ENCODE data around the gene FBXW7. TPM values are rescaled to one million over a fixed set of nuclear protein-coding genes. Genes with fewer than 3 reads are reported as not detected.

FBXW7 gene
- polyA plus RNA-seq, 1 donor, result 19.2 TPM

DNA sequence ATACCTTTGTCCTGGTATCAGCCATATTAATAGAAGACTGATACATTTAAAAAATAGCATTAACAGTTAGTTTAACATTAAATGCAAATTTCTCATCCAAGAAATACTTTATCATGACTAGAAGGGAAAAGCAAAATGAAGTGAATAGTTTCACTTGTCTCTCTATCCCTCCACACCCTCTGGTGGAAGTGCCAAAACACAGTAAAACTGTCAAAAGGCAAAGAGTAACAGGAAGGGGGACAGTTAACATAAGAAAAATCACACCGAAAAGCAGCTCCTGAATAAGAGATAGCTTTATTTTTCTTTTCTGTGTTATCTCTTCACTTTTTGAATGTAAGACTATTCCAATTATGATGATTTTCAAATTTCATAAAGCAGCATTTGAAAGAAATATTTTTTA, 187.2 kb downstream of the FBXW7 start:
- WGBS (ENCODE audit: insufficient coverage, low lambda C conversion rate), result 89% methylated on average over 1 of the region's 1 CpG
- Histone ChIP-seq H3K27me3 (ENCODE audit: control insufficient read depth, insufficient read depth, low read length) (no peaks in the 10 kb centered on the region), H3K27ac (ENCODE audit: low read length) (no peak overlapping the region), H3K36me3 (ENCODE audit: control insufficient read depth, insufficient read depth, low read length) (peaks cover 4% of the 10 kb centered on the region), H3K9me3 (ENCODE audit: control insufficient read depth, low read depth, low read length) (no peaks in the 10 kb centered on the region), H3K4me1 (ENCODE audit: control insufficient read depth, insufficient read depth, low read length) (no peaks in the 10 kb centered on the region), H3K4me3 (ENCODE audit: low read length) (no peak overlapping the region)
- DNase-seq, result no peak

DNA sequence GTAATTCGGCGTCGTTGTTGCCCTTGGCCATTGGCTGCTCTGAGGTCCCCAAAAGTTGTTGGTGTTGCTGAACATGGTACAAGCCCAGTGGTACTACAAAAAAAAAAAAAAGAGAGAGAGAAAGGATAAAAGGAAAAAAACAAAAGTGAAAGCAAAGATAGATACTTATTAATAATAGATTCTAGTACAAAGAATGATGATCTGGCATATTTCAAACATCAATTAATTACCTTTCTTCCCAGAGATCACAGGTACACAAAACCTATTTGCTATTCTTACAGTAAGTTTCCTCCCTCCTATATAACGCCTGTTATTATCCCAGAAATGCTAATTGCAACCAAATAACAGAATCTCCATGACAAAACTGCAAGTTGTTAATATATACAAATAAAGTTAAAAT, 188.9 kb downstream of the FBXW7 start:
- no peaks in the 10 kb centered on the region for H3K9me3 ChIP-seq (ENCODE audit: control insufficient read depth, low read depth, low read length)
- H3K36me3 ChIP-seq (ENCODE audit: control insufficient read depth, insufficient read depth, low read length), result peaks cover 4% of the 10 kb centered on the region
- H3K27ac ChIP-seq (ENCODE audit: low read length), result no peak overlapping the region
- no peaks in the 10 kb centered on the region for H3K4me1 ChIP-seq (ENCODE audit: control insufficient read depth, insufficient read depth, low read length)
- no peak overlapping the region for H3K4me3 ChIP-seq (ENCODE audit: low read length)
- no peaks in the 10 kb centered on the region for H3K27me3 ChIP-seq (ENCODE audit: control insufficient read depth, insufficient read depth, low read length)
- WGBS (ENCODE audit: insufficient coverage, low lambda C conversion rate), result 100% methylated on average over 3 of the region's 4 CpGs
- DNase-seq, result no peak

DNA sequence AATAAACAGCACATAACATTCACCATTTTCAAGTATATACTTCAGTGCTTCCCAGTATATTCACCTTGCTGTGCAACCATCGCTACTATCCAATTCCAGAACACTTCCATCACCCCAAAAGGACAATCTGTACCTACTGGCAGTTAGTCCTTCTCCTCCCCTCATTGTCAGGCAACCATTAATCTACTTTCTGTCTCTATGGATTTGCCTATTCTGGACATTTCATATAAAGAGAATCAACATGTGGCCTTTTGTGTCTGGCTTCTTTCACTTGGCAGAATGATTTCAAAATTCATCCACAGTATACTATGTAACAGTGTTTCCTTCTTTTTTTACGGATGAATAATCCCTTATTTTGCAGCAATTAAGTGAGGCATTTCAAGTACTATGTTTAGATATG, 189.4 kb downstream of the FBXW7 start:
- DNase-seq, result no peak
- Histone ChIP-seq H3K4me3 (ENCODE audit: low read length) (no peak overlapping the region), H3K4me1 (ENCODE audit: control insufficient read depth, insufficient read depth, low read length) (no peaks in the 10 kb centered on the region), H3K9me3 (ENCODE audit: control insufficient read depth, low read depth, low read length) (no peaks in the 10 kb centered on the region), H3K36me3 (ENCODE audit: control insufficient read depth, insufficient read depth, low read length) (peaks cover 4% of the 10 kb centered on the region), H3K27ac (ENCODE audit: low read length) (no peak overlapping the region), H3K27me3 (ENCODE audit: control insufficient read depth, insufficient read depth, low read length) (no peaks in the 10 kb centered on the region)
- WGBS (ENCODE audit: insufficient coverage, low lambda C conversion rate), result no CpG with 5 or more reads among the region's 2 CpGs

DNA sequence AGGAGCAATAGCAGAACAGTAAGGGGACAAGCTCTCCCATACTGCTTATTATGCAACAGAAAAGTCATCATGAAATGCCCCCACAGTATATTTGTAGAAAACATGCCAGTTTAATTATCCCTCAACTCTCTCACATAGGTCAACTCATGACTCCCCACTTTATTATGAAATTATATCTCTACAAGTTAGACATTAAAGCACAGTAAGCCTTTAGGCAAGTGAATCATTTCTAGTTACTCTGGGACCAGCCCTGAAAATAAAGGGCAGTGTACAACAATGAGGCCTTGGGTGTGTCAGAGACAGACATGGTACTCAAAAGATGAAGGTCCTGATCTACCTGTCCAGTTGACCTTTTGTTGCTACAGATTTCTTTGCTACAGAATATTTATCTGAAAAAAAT, 191.9 kb downstream of the FBXW7 start:
- H3K36me3 ChIP-seq (ENCODE audit: control insufficient read depth, insufficient read depth, low read length), result peaks cover 4% of the 10 kb centered on the region
- H3K4me1 ChIP-seq (ENCODE audit: control insufficient read depth, insufficient read depth, low read length), result no peaks in the 10 kb centered on the region
- H3K9me3 ChIP-seq (ENCODE audit: control insufficient read depth, low read depth, low read length), result no peaks in the 10 kb centered on the region
- no peaks in the 10 kb centered on the region for H3K27me3 ChIP-seq (ENCODE audit: control insufficient read depth, insufficient read depth, low read length)
- DNase-seq, result no peak
- H3K4me3 ChIP-seq (ENCODE audit: low read length), result no peak overlapping the region
- H3K27ac ChIP-seq (ENCODE audit: low read length), result no peak overlapping the region

DNA sequence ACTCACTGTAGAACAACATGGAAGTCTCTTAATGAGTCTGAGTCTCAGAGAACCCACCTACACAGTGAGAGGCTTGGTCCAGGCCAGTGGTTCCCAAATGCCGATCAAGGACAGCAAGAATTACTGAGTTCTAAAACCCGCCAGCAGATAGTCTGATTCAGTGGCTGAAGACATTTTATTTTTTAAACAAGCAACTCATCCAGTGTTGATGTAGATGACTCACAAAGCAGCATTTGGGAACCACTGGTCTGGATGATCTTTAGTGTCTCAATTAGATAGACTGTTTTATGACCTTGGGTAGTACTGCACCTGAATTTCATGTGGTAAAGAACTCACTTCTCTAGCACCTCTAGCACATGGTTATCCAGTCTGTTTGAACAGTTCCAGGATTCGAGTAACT, 193.6 kb downstream of the FBXW7 start:
- Histone ChIP-seq H3K4me3 (ENCODE audit: low read length) (no peak overlapping the region), H3K36me3 (ENCODE audit: control insufficient read depth, insufficient read depth, low read length) (peaks cover 4% of the 10 kb centered on the region), H3K9me3 (ENCODE audit: control insufficient read depth, low read depth, low read length) (no peaks in the 10 kb centered on the region), H3K27me3 (ENCODE audit: control insufficient read depth, insufficient read depth, low read length) (no peaks in the 10 kb centered on the region), H3K27ac (ENCODE audit: low read length) (no peak overlapping the region), H3K4me1 (ENCODE audit: control insufficient read depth, insufficient read depth, low read length) (no peaks in the 10 kb centered on the region)
- WGBS (ENCODE audit: insufficient coverage, low lambda C conversion rate), result no CpG with 5 or more reads among the region's 3 CpGs
- no peak for DNase-seq

DNA sequence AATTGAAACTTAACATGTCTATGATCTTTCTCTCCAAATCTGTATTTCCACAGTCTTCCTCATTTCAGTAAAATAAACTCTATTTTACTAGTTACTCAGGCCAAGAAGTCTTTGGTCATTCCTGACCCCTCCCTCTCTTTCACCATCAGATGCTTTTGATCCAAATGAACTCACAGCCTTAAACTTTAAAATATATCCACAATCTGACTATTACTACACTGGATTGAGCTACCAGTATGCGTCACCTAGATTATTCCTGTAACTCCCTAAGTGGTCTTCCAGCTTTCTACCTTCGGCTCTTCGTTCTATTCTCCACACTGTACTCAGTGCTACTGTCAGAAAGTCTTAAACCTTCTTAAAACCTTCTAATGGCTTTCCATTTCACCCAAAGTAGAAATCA, 195.1 kb downstream of the FBXW7 start:
- 100% methylated on average over 3 of the region's 3 CpGs for WGBS (ENCODE audit: insufficient coverage, low lambda C conversion rate)
- Histone ChIP-seq H3K27me3 (ENCODE audit: control insufficient read depth, insufficient read depth, low read length) (no peaks in the 10 kb centered on the region), H3K4me1 (ENCODE audit: control insufficient read depth, insufficient read depth, low read length) (no peaks in the 10 kb centered on the region), H3K27ac (ENCODE audit: low read length) (no peak overlapping the region), H3K9me3 (ENCODE audit: control insufficient read depth, low read depth, low read length) (no peaks in the 10 kb centered on the region), H3K36me3 (ENCODE audit: control insufficient read depth, insufficient read depth, low read length) (no peaks in the 10 kb centered on the region), H3K4me3 (ENCODE audit: low read length) (no peak overlapping the region)
- DNase-seq, result no peak

DNA sequence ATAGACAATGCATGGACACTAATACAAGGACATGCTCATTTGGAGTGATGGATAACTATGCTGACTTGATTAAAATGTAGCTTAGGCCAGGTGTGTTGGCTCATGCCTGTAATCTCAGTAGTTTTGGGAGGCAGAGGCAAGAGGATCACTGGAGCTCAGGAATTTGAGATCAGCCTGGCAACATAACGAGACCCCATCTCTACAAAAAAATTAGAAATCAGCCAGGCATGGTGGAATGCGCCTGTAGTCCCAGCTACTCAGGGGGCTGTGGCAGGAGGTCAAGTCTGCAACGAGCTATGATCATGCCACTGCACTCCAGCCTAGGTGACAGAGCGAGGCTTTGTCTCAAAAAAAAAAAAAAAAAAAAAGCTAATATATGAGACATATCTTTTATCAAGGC, 196.3 kb downstream of the FBXW7 start:
- no peaks in the 10 kb centered on the region for H3K4me1 ChIP-seq (ENCODE audit: control insufficient read depth, insufficient read depth, low read length)
- H3K27ac ChIP-seq (ENCODE audit: low read length), result no peak overlapping the region
- DNase-seq, result no peak
- H3K36me3 ChIP-seq (ENCODE audit: control insufficient read depth, insufficient read depth, low read length), result peaks cover 3% of the 10 kb centered on the region
- WGBS (ENCODE audit: insufficient coverage, low lambda C conversion rate), result no CpG with 5 or more reads among the region's 4 CpGs
- no peaks in the 10 kb centered on the region for H3K9me3 ChIP-seq (ENCODE audit: control insufficient read depth, low read depth, low read length)
- no peaks in the 10 kb centered on the region for H3K27me3 ChIP-seq (ENCODE audit: control insufficient read depth, insufficient read depth, low read length)
- H3K4me3 ChIP-seq (ENCODE audit: low read length), result no peak overlapping the region

DNA sequence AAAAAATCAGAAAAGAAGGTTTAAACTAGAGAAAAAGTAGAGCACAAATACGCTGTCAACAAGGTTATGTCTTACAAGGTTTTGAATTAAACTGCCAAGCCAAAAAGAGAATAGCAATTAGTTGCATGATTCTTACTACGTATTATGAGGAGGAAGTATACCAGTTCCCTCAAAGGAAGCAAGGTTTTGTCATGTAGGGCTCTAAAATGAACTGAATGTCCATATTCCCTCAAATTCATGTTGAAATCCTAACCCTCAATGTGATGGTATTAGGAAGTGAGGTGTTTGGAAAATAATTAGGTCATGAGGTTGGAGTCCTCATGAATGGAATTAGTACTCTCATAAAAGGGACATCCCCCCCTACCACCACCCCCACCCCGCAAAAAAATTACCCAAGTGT, 201.0 kb downstream of the FBXW7 start:
- H3K36me3 ChIP-seq (ENCODE audit: control insufficient read depth, insufficient read depth, low read length), result peaks cover 7% of the 10 kb centered on the region
- no peak overlapping the region for H3K4me3 ChIP-seq (ENCODE audit: low read length)
- no peaks in the 10 kb centered on the region for H3K4me1 ChIP-seq (ENCODE audit: control insufficient read depth, insufficient read depth, low read length)
- H3K9me3 ChIP-seq (ENCODE audit: control insufficient read depth, low read depth, low read length), result no peaks in the 10 kb centered on the region
- H3K27ac ChIP-seq (ENCODE audit: low read length), result no peak overlapping the region
- 50% methylated on average over 2 of the region's 3 CpGs for WGBS (ENCODE audit: insufficient coverage, low lambda C conversion rate)
- no peaks in the 10 kb centered on the region for H3K27me3 ChIP-seq (ENCODE audit: control insufficient read depth, insufficient read depth, low read length)
- no peak for DNase-seq

DNA sequence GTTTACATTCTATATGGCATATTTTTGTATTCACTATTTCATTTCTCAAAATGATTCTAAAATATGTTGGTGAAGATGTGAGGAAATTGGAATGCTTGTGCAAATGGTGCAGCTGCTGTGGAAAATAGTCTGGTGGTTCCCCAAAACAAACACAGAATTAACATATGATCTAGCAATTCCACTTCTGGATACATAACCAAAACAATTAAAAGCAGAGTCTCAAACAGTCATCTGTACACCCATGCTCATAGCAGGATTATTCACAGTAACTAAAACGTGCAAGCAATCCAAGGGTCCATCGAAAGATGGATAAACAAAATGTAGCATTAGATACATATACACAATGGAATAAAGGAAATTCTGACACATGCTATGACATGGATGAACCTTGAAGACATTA, 204.8 kb downstream of the FBXW7 start:
- WGBS (ENCODE audit: insufficient coverage, low lambda C conversion rate), result 83% methylated on average over 1 of the region's 2 CpGs
- H3K9me3 ChIP-seq (ENCODE audit: control insufficient read depth, low read depth, low read length), result no peaks in the 10 kb centered on the region
- DNase-seq, result no peak
- no peaks in the 10 kb centered on the region for H3K4me1 ChIP-seq (ENCODE audit: control insufficient read depth, insufficient read depth, low read length)
- H3K27me3 ChIP-seq (ENCODE audit: control insufficient read depth, insufficient read depth, low read length), result no peaks in the 10 kb centered on the region
- H3K27ac ChIP-seq (ENCODE audit: low read length), result no peak overlapping the region
- no peak overlapping the region for H3K4me3 ChIP-seq (ENCODE audit: low read length)
- peaks cover 19% of the 10 kb centered on the region for H3K36me3 ChIP-seq (ENCODE audit: control insufficient read depth, insufficient read depth, low read length)

DNA sequence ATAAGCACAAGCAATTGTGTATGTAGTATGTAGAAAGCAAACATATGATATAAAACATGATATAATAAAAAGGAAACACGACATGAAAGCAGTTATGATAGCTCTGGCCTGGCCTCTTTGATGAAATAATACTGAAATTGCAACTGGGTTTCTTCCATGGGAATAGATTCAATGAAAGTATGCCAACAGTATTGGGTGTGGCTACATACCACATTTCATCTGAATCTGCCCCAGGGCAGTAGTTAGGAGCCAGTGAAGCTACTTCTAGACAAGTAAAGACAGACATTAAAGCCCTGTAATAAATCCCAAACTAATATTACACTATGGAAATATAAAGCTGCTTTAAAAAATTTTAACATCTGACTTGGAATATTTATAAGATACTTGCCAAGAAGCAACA, 207.3 kb downstream of the FBXW7 start:
- Histone ChIP-seq H3K9me3 (ENCODE audit: control insufficient read depth, low read depth, low read length) (no peaks in the 10 kb centered on the region), H3K27me3 (ENCODE audit: control insufficient read depth, insufficient read depth, low read length) (no peaks in the 10 kb centered on the region), H3K4me1 (ENCODE audit: control insufficient read depth, insufficient read depth, low read length) (no peaks in the 10 kb centered on the region), H3K27ac (ENCODE audit: low read length) (no peak overlapping the region), H3K36me3 (ENCODE audit: control insufficient read depth, insufficient read depth, low read length) (peaks cover 18% of the 10 kb centered on the region), H3K4me3 (ENCODE audit: low read length) (no peak overlapping the region)
- WGBS (ENCODE audit: insufficient coverage, low lambda C conversion rate), result no CpG with 5 or more reads among the region's 1 CpG
- no peak for DNase-seq

DNA sequence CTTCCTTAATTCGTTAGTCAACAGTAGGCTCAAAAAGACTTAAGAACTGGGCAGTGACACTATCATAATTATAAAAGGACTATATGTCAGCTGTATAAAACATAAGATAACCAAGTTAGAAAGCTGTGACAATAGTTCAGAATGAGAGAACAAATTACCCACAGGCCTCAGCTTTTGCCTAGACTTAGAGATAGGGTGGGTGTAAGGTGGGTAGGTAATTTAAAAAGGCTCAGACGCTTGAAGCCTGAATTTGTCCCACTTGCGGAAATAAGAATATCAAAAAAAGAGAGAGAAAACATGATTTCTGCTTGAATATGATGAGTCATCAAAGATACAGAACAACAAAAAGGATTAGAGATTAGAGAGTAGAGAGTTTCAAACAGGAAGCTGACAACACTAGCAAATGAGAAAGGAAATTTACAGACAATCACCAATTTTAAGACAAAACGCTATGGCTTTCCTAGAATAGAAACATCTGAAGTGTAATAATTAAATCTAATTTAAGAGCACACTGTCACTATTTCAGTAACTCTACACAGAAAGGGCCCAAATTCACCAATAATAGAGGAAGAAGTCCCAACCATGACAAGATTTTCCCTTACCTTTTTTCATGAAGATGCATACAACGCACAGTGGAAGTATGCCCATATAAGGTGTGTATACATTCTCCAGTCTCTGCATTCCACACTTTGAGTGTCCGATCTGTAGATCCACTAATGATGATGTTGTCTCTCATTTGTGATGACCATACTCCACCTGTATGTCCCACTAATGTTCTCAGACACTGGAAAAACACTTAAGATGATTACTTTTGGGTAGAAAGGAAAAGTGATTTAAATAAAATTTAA, 208.1 kb downstream of the FBXW7 start:
- 100% methylated on average over 4 of the region's 6 CpGs for WGBS (ENCODE audit: insufficient coverage, low lambda C conversion rate)
- Histone ChIP-seq H3K27me3 (ENCODE audit: control insufficient read depth, insufficient read depth, low read length) (no peaks in the 10 kb centered on the region), H3K4me1 (ENCODE audit: control insufficient read depth, insufficient read depth, low read length) (no peaks in the 10 kb centered on the region), H3K4me3 (ENCODE audit: low read length) (no peak overlapping the region), H3K36me3 (ENCODE audit: control insufficient read depth, insufficient read depth, low read length) (peaks cover 25% of the 10 kb centered on the region), H3K9me3 (ENCODE audit: control insufficient read depth, low read depth, low read length) (no peaks in the 10 kb centered on the region), H3K27ac (ENCODE audit: low read length) (no peak overlapping the region)
- no peak for DNase-seq

Data from large intestine (tissue), 3 donors.